Breast epithelium (tissue), 4 donors: Measurements from ENCODE around the gene KCNN4. TPM values are rescaled to one million over a fixed set of nuclear protein-coding genes. Genes with fewer than 3 reads are reported as not detected.

Experiments used
- DNase-seq, 2 donors: peaks; one replicate each; pipeline ENCODE4 v3.0.0-alpha.2; 2019; ENCODE audit warnings: low spot score in 2 of 2
- H3K27ac ChIP-seq, 2 donors: fragments of 200-600 bp; sonication (generic) in 1 of 2; one replicate each; pipeline ENCODE4 v1.5.1; 2016 to 2019; ENCODE audit warnings: mild to moderate bottlenecking in 1 of 2
- H3K27me3 ChIP-seq, 2 donors: fragments of 200-600 bp; sonication (generic) in 1 of 2; one replicate each; pipeline versions ENCODE4 v1.5.1 to v1.6.0; 2017 to 2019; ENCODE audit warnings: control low read depth in 1 of 2, mild to moderate bottlenecking in 1 of 2
- H3K36me3 ChIP-seq: fragments of 200-600 bp; one replicate; pipeline ENCODE4 v1.5.1; 2019
- H3K4me1 ChIP-seq, 2 donors: fragments of 200-600 bp; sonication (generic); one replicate each; pipeline ENCODE4 v1.5.1; 2016 to 2019; ENCODE audit warnings: control low read depth in 1 of 2
- H3K4me3 ChIP-seq, 3 donors: fragments of 200-600 bp; sonication (generic); 1 replicate in 2 of 3; 2 replicates in 1 of 3; pipeline ENCODE4 v1.5.1; 2016 to 2019; ENCODE audit warnings: mild to moderate bottlenecking in 3 of 3, moderate library complexity in 2 of 3
- H3K9me3 ChIP-seq, 2 donors: fragments of 200-600 bp; sonication (generic) in 1 of 2; one replicate each; pipeline ENCODE4 v1.5.1; 2016 to 2019; ENCODE audit warnings: control low read depth in 1 of 2
- CTCF ChIP-seq, 3 donors: fragments of 450-650 bp; IDR thresholded peaks; one replicate each; pipeline ENCODE4 v1.5.1; 2016 to 2017; ENCODE audit warnings: antibody characterized with exemption in 3 of 3, mild to moderate bottlenecking in 3 of 3, moderate library complexity in 3 of 3
- POLR2A ChIP-seq: fragments of 450-650 bp; IDR thresholded peaks from one replicate; pipeline ENCODE4 v1.6.1; 2016; ENCODE audit warnings: antibody characterized with exemption, mild to moderate bottlenecking, moderate library complexity
- POLR2AphosphoS5 ChIP-seq, 3 donors: sonication (generic); formaldehyde crosslinking; IDR thresholded peaks; one replicate each; pipeline ENCODE4 v1.6.1; 2017; ENCODE audit warnings: antibody characterized with exemption in 3 of 3
- intact Hi-C: fragments of 100-400 bp; cut with DNase I; formaldehyde crosslinking; loops from one replicate; pipeline ENCODE4 v1.15.1; 2023; ENCODE audit warnings: low total_unique reads
- total RNA-seq, 3 donors: library from RNA; depleted of rRNA; stranded (reverse); fragments of >200 nt; gene quantifications; one replicate each; pipeline ENCODE4 v1.1.0, GENCODE V29; 2016

The KCNN4 gene
- total RNA-seq, 3 donors from 2014 or later = 1.9 to 61.9 (median 28.2) TPM

DNA sequence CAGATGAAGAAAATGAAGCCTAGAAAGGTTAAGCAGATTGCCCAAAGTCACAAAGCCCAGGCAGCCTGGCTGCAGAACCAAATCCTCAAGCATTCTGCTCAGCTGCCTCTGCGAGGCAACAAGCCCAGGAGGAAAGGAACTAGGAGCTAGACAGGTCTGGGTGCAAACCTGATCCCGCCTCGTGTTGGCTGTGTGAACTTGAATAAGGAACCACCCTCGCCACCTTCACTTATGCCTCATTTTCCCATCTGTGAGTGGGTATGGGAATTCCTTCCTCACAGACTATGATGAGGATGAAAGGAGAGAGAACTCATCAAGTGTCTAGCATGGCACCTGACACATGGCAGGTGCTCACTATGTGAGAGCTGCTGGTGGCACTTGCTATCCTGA lies 32.6 kb downstream of the KCNN4 start:
- Histone ChIP-seq H3K9me3 (no peaks in the 10 kb centered on the region), H3K27ac (no peak overlapping the region), H3K4me3 (no peak overlapping the region), H3K36me3 (peaks cover 9% of the 10 kb centered on the region), H3K27me3 (no peaks in the 10 kb centered on the region), H3K4me1 (no peaks in the 10 kb centered on the region)
- TF ChIP-seq POLR2A (no peak), CTCF (IDR thresholded peaks at IDR 0.05) (no peak), POLR2AphosphoS5 (IDR thresholded peaks at IDR 0.05) (no peak)
- DNase-seq = no peak
- intact Hi-C loops = no loop called here

- TF ChIP-seq POLR2A = no peak
- DNase-seq = no peak
- intact Hi-C loops = no loop called here
- H3K9me3 ChIP-seq = no peaks in the 10 kb centered on the region
- H3K36me3 ChIP-seq = peaks cover 9% of the 10 kb centered on the region
- H3K27ac ChIP-seq = no peak overlapping the region
- H3K4me3 ChIP-seq = no peak overlapping the region
- no peaks in the 10 kb centered on the region for H3K4me1 ChIP-seq
- no peaks in the 10 kb centered on the region for H3K27me3 ChIP-seq
Measured at GRCh38 chr19:43747557-43748204, 33.1 kb downstream of the KCNN4 start.

DNA sequence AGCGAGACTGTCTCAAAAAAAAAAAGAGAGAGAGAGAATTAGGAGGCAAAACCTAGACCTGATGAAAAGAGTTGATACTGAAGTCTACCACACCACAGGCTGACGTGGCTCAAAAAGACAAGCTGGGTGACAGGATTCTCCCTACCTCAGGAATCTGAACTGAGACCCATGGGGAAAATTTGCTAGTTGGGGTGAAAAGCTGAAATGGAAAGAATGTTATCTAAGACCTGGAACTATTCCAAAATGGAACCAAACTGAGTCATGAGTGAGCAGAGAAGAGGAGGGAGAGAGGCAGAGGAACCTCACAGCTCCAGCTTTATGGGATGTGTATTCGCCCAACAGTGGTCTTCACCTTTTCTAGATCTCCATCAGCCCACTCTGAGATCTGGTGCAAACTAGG lies 37.7 kb downstream of the KCNN4 start:
- no peak for DNase-seq
- H3K9me3 ChIP-seq = no peaks in the 10 kb centered on the region
- no peak overlapping the region for H3K4me3 ChIP-seq
- TF ChIP-seq POLR2A = no peak
- no peak for TF ChIP-seq POLR2AphosphoS5 (IDR thresholded peaks at IDR 0.05)
- TF ChIP-seq CTCF (IDR thresholded peaks at IDR 0.05) = no peak
- H3K4me1 ChIP-seq = no peaks in the 10 kb centered on the region
- H3K27me3 ChIP-seq = no peaks in the 10 kb centered on the region
- no peak overlapping the region for H3K27ac ChIP-seq
- intact Hi-C loops = no loop called here
- peaks cover 9% of the 10 kb centered on the region for H3K36me3 ChIP-seq

GRCh38 chr19:43741075-43741825 lies 39.5 kb downstream of the KCNN4 start:
- peaks cover 4% of the 10 kb centered on the region for H3K36me3 ChIP-seq

More at GRCh38 chr19:43741075-43741825, 39.5 kb downstream of the KCNN4 start:
- H3K4me1 ChIP-seq = no peaks in the 10 kb centered on the region
- intact Hi-C loops = no loop called here
- no peak overlapping the region for H3K4me3 ChIP-seq
- TF ChIP-seq CTCF (IDR thresholded peaks at IDR 0.05) = no peak
- TF ChIP-seq POLR2AphosphoS5 (IDR thresholded peaks at IDR 0.05) = no peak
- no peak for TF ChIP-seq POLR2A
- no peaks in the 10 kb centered on the region for H3K9me3 ChIP-seq
- no peak for DNase-seq
- peak overlapping the region; percentile 86 to 88 for H3K27ac ChIP-seq
- H3K27me3 ChIP-seq = no peaks in the 10 kb centered on the region
